K562 (cell line): ENCODE results near the gene ECSCR. TPM values are rescaled to one million over a fixed set of nuclear protein-coding genes. Genes with fewer than 3 reads are reported as not detected.

Source experiments
- ATAC-seq: fragments of 200-7000 bp; cut with Tn5 transposase; 3 replicates; pipeline ENCODE4 v1.9.1; 2020; ENCODE audit warnings: moderate library complexity
- BruUV-seq: library from RNA; stranded (reverse); fragments of 400-500 nt; replicated peaks from 2 replicates; lab custom pipeline; 2021; lab: Mats Ljungman, UMichigan
- CTCF ChIA-PET: fragments of 300-600 bp; formaldehyde crosslinking; extraction: SDS; loops from one replicate; lab custom pipeline; 2021; ENCODE audit warnings: low intra/inter-chr PET ratio; lab: Yijun Ruan, JAX
- POLR2A ChIA-PET: fragments of 300-600, 350-650 bp; sonication (Branson Sonifier 250); formaldehyde crosslinking; extraction: SDS; loops from one replicate; lab custom pipeline; 2021; ENCODE audit warnings: antibody characterized with exemption, inconsistent platforms; lab: Yijun Ruan, JAX
- DNase-seq, 4 experiments: peaks; one replicate each; pipeline versions ENCODE4 v3.0.0 to v3.0.0-alpha.2; 2011 to 2018; ENCODE audit warnings: low spot score in 3 of 4, mixed read lengths in 3 of 4; ENCODE audit errors: extremely low read depth in 1 of 4
- FAIRE-seq: peaks from 2 replicates; lab custom pipeline; 2011; peaks lifted over from hg19 to GRCh38; lab: Jason Lieb, UNC
- H2AFZ ChIP-seq: 2 replicates; pipeline ENCODE4 v1.6.0; 2011; ENCODE audit warnings: low read depth, low read length, control low read depth, inconsistent platforms
- H3K27ac ChIP-seq: fragments of 200-600 bp; 3 replicates; pipeline ENCODE4 v1.8.0; 2011; ENCODE audit warnings: low read depth, mild to moderate bottlenecking, control low read depth, inconsistent platforms, low read length, moderate library complexity, mixed read lengths; ENCODE audit errors: extremely low read depth
- H3K27me3 ChIP-seq, 2 experiments: fragments of 300-600 bp in 1 of 2; 2 replicates in 1 of 2; 3 replicates in 1 of 2; pipeline versions ENCODE4 v1.6.0 to v1.8.0; 2011; ENCODE audit warnings: inconsistent platforms in 2 of 2, low read length in 2 of 2, mild to moderate bottlenecking in 1 of 2, mixed read lengths in 1 of 2, moderate library complexity in 1 of 2; ENCODE audit not compliant: control insufficient read depth in 2 of 2, insufficient read depth in 2 of 2
- H3K36me3 ChIP-seq: fragments of 300-600 bp; 3 replicates; pipeline ENCODE4 v1.8.0; 2011; ENCODE audit warnings: mild to moderate bottlenecking, low read length, inconsistent platforms; ENCODE audit not compliant: control insufficient read depth, insufficient read depth
- H3K4me1 ChIP-seq, 2 experiments: fragments of 200-600 bp in 1 of 2; replicated peaks in 1 of 2; 2 replicates in 1 of 2; 3 replicates in 1 of 2; pipeline versions ENCODE4 v1.5.1 to v1.8.0; 2011; ENCODE audit warnings: inconsistent platforms in 2 of 2, low read length in 2 of 2, mild to moderate bottlenecking in 1 of 2, mixed read lengths in 1 of 2, moderate library complexity in 1 of 2; ENCODE audit not compliant: control insufficient read depth in 2 of 2, insufficient read depth in 2 of 2
- H3K4me2 ChIP-seq: 2 replicates; pipeline ENCODE4 v1.6.1; 2011; ENCODE audit warnings: low read length, control low read depth, inconsistent platforms, mixed read lengths; ENCODE audit not compliant: insufficient read depth
- H3K4me3 ChIP-seq: fragments of 200-600 bp; sonication (generic), shearing (Covaris generic); 2 replicates; pipeline ENCODE4 v1.5.1; 2016; ENCODE audit warnings: control low read depth, inconsistent platforms
- H3K79me2 ChIP-seq: fragments of 200-600 bp; 3 replicates; pipeline ENCODE4 v1.8.0; 2011; ENCODE audit warnings: low read length, inconsistent platforms; ENCODE audit not compliant: control insufficient read depth, insufficient read depth
- H3K9ac ChIP-seq, 2 experiments: 2 replicates each; pipeline versions ENCODE4 v1.6.0 to v1.6.1; 2011; ENCODE audit warnings: low read depth in 2 of 2, low read length in 2 of 2, control low read depth in 1 of 2, inconsistent platforms in 1 of 2, mild to moderate bottlenecking in 1 of 2, mixed read lengths in 1 of 2; ENCODE audit not compliant: insufficient read depth in 1 of 2
- H3K9me1 ChIP-seq: one replicate; pipeline ENCODE4 v1.6.0; 2011; ENCODE audit warnings: inconsistent platforms, mild to moderate bottlenecking, low read length, moderate library complexity; ENCODE audit not compliant: control insufficient read depth, insufficient read depth
- H3K9me3 ChIP-seq: replicated peaks from 2 replicates; pipeline ENCODE4 v1.5.1; 2011; ENCODE audit warnings: low read depth, low read length, inconsistent platforms; ENCODE audit not compliant: control insufficient read depth, insufficient read depth
- H4K20me1 ChIP-seq: replicated peaks from 2 replicates; pipeline ENCODE4 v1.6.1; 2011; ENCODE audit warnings: low read length, inconsistent platforms, mixed read lengths; ENCODE audit not compliant: control insufficient read depth, insufficient read depth
- CAMTA2 ChIP-seq: fragments of 250-450 bp; sonication (Bioruptor Pico); conservative IDR thresholded peaks from 2 replicates; pipeline ENCODE4 v1.5.1; 2022
- CBX3 ChIP-seq, 2 experiments: IDR thresholded peaks; 1 replicate in 1 of 2; 2 replicates in 1 of 2; pipeline ENCODE4 v1.6.1; 2012; ENCODE audit warnings: inconsistent platforms in 2 of 2, low read length in 2 of 2, borderline replicate concordance in 1 of 2, control low read depth in 1 of 2
- CXXC5 ChIP-seq: fragments of 250-450 bp; sonication (Bioruptor Pico); IDR thresholded peaks from 2 replicates; pipeline ENCODE4 v1.8.0; 2022; ENCODE audit warnings: inconsistent platforms, mild to moderate bottlenecking, moderate library complexity
- EP400 ChIP-seq: fragments of 450-650 bp; IDR thresholded peaks from 2 replicates; pipeline ENCODE4 v1.6.1; 2017; ENCODE audit warnings: antibody characterized with exemption, mild to moderate bottlenecking, moderate library complexity
- FOXJ2 ChIP-seq: fragments of 200-800 bp; sonication (Bioruptor generic); IDR thresholded peaks from 2 replicates; pipeline ENCODE4 v1.6.1; 2016; ENCODE audit warnings: missing genetic modification characterization, missing compliant biosample characterization
- KDM5B ChIP-seq: fragments of 200-600 bp; sonication (generic); IDR thresholded peaks from 2 replicates; pipeline ENCODE4 v1.6.1; 2012; ENCODE audit warnings: low read depth, mild to moderate bottlenecking, moderate library complexity, low read length, control low read depth, inconsistent platforms; ENCODE audit not compliant: insufficient replicate concordance
- LEF1 ChIP-seq: fragments of 450-650 bp; IDR thresholded peaks from 2 replicates; pipeline ENCODE4 v1.6.1; 2016; ENCODE audit warnings: mild to moderate bottlenecking
- MTA1 ChIP-seq: fragments of 450-650 bp; IDR thresholded peaks from 2 replicates; pipeline ENCODE4 v1.6.1; 2017; ENCODE audit warnings: borderline replicate concordance
- NCOA2 ChIP-seq, 2 experiments: fragments of 450-650 bp; IDR thresholded peaks; 2 replicates each; pipeline ENCODE4 v1.6.1; 2018; ENCODE audit warnings: mild to moderate bottlenecking in 2 of 2, moderate library complexity in 1 of 2; ENCODE audit not compliant: partially characterized antibody in 2 of 2
- NR4A1 ChIP-seq, 2 experiments: fragments of 250-450 bp in 1 of 2; fragments of 450-650 bp in 1 of 2; sonication (Bioruptor Pico) in 1 of 2; IDR thresholded peaks; 2 replicates each; pipeline versions ENCODE4 v1.4.0 to v1.6.1; 2016 to 2020; ENCODE audit warnings: mild to moderate bottlenecking in 2 of 2, missing compliant biosample characterization in 1 of 2, missing genetic modification characterization in 1 of 2, moderate library complexity in 1 of 2
- RB1 ChIP-seq: fragments of 450-650 bp; IDR thresholded peaks from 2 replicates; pipeline ENCODE4 v1.6.1; 2017; ENCODE audit warnings: low read depth, mild to moderate bottlenecking
- RBFOX2 ChIP-seq: fragments of 200-400 bp; formaldehyde crosslinking; IDR thresholded peaks from 2 replicates; pipeline ENCODE4 v1.6.1; 2017; ENCODE audit warnings: low read depth, mild to moderate bottlenecking, low read length, moderate library complexity
- RBM17 ChIP-seq: fragments of 200-400 bp; formaldehyde crosslinking; IDR thresholded peaks from 2 replicates; pipeline ENCODE4 v1.6.1; 2017; ENCODE audit warnings: low read depth, mild to moderate bottlenecking, low read length, borderline replicate concordance
- SP1 ChIP-seq: sonication (generic); formaldehyde crosslinking; IDR thresholded peaks from 2 replicates; pipeline ENCODE4 v1.8.1; 2022; ENCODE audit warnings: mild to moderate bottlenecking, missing genetic modification reagents
- SRSF9 ChIP-seq: fragments of 200-400 bp; formaldehyde crosslinking; IDR thresholded peaks from 2 replicates; pipeline ENCODE4 v1.6.1; 2017; ENCODE audit warnings: low read depth, low read length, borderline replicate concordance
- ZBTB11 ChIP-seq, 3 experiments: fragments of 200-800 bp in 1 of 3; fragments of 250-450 bp in 1 of 3; fragments of 450-650 bp in 1 of 3; sonication (Bioruptor Pico) in 1 of 3; sonication (Bioruptor generic) in 1 of 3; formaldehyde crosslinking in 1 of 3; IDR thresholded peaks; 2 replicates each; pipeline versions ENCODE4 v1.6.1 to v1.8.0; 2016 to 2022; ENCODE audit warnings: mild to moderate bottlenecking in 2 of 3, missing genetic modification characterization in 2 of 3, missing compliant biosample characterization in 1 of 3, moderate library complexity in 1 of 3
- ZBTB8A ChIP-seq: fragments of 450-650 bp; IDR thresholded peaks from 2 replicates; pipeline ENCODE4 v1.6.1; 2018; ENCODE audit warnings: mild to moderate bottlenecking, moderate library complexity; ENCODE audit not compliant: partially characterized antibody
- whole genome bisulfite sequencing: fragments of 100-300 bp; shearing (Covaris generic); methylation state at CpG from one replicate; pipeline ENCODE4 v1.1.6; 2016; ENCODE audit warnings: low coverage, mixed read lengths; ENCODE audit not compliant: insufficient coverage; ENCODE audit errors: missing lambda C conversion rate; 5-methylcytosine and 5-hydroxymethylcytosine counted together
- in situ Hi-C: fragments of 300-500 bp; cut with MboI; formaldehyde crosslinking; loops from 4 replicates; pipeline ENCODE4 v1.15.0; 2018; ENCODE audit warnings: inconsistent platforms, mixed read lengths
- intact Hi-C: fragments of 100-400 bp; cut with micrococcal nuclease; formaldehyde crosslinking; loops from 2 replicates; pipeline ENCODE4 v1.14.2; 2022
- polyA plus RNA-seq, 8 experiments: library from polyadenylated mRNA; depleted of rRNA in 4 of 8; stranded (reverse) in 5 of 8; unstranded in 3 of 8; fragments of >200 nt; fragmentation: Nextera tagmentation in 2 of 8; fragmentation: Illumina TruSeq in 1 of 8; extraction: Ambion mirVana in 2 of 8; extraction: Trizol in 1 of 8; gene quantifications; 2 replicates each; pipeline versions ENCODE4 v1.2.1 to v1.2.3, GENCODE V29; 2011 to 2014; ENCODE audit warnings: inconsistent platforms in 1 of 8, missing spikeins in 1 of 8
- total RNA-seq, 7 experiments: library from RNA; depleted of rRNA in 6 of 7; stranded (reverse); fragments of >200 nt in 6 of 7; fragmentation: Illumina TruSeq in 2 of 7; extraction: Trizol in 2 of 7; gene quantifications; 2 replicates each; pipeline versions ENCODE4 v1.2.1 to v1.2.3, GENCODE V29; 2011 to 2021; ENCODE audit warnings: low replicate concordance in 1 of 7

Gene ECSCR
- total and polyA plus RNA-seq, 9 of the 15 experiments (the other 6 are each of a cell fraction or from before 2014, with no cell fraction given): 0.10 to 0.25 (median 0.13) TPM; not detected in 6

GRCh38 chr5:139439013-139439903 lies 23.3 kb downstream of the ECSCR start, which contains the start of gene DNAJC18:
TSS of gene DNAJC18 (minus strand) at chr5:139439525. CDS start at chr5:139439445, 80 bp downstream.
- Histone ChIP-seq H3K9me1 (no peaks in the 10 kb centered on the region), H3K9me3 (no peaks in the 10 kb centered on the region), H4K20me1 (no peaks in the 10 kb centered on the region), H3K4me3 (peak within 1 kb of the TSS; percentile 80), H3K9ac (peak within 1 kb of the TSS; percentile 82 to 91), H3K27ac (peak within 1 kb of the TSS; percentile 91), H3K4me2 (peak within 1 kb of the TSS; percentile 94), H3K79me2 (no peaks in the 10 kb centered on the region), H3K27me3 (no peaks in the 10 kb centered on the region), H3K4me1 (peaks cover 11 to 17% of the 10 kb centered on the region in 2 experiments), H3K36me3 (no peaks in the 10 kb centered on the region), H2AFZ (peak within 1 kb of the TSS; percentile 99)
- ATAC-seq: peak; percentile 97
- intact Hi-C loops: loop anchor here (1.0 kb wide), 1 partner anchor 39 kb away; no protein-coding TSS in a partner anchor
- BruUV-seq: no TSS peak
- peak; percentile 92 for FAIRE-seq
- peak; percentile 94 to 97 (median 95) for DNase-seq
- ChIA-PET POLR2A (interaction anchor here (0.6 to 1.3 kb wide), 15 partner anchors 9 to 740 kb away, joined by 3 to 10 read pairs (median 3); no protein-coding TSS in a partner anchor), CTCF (interaction anchor here (0.5 to 0.6 kb wide), 2 partner anchors 104 to 110 kb away, joined by 3 read pairs; no protein-coding TSS in a partner anchor)
- 6% methylated on average over 28 of the region's 49 CpGs for WGBS
- in situ Hi-C loops: no loop called here
- TF ChIP-seq CAMTA2 (no peak), ZBTB11 (CRISPR knock-in tag; IDR thresholded peaks at IDR 0.05) (peak in 1 of 3 experiments; percentile 65; a peak in 1 of 6 replicates), NR4A1 (CRISPR knock-in tag; IDR thresholded peaks at IDR 0.05) (no peak), NR4A1 (tag; IDR thresholded peaks at IDR 0.05) (0 out of 2 replicates have a peak, but pooled peaks have one; percentile 43), CXXC5 (peak; percentile 74), RBM17 (no peak), MTA1 (peak; percentile 24; the same call in 1 of the 2 replicates), EP400 (peak; percentile 61), KDM5B (peak; percentile 46), LEF1 (no peak), RBFOX2 (peak; percentile 81), SRSF9 (no peak), FOXJ2 (tag) (no peak), CBX3 (IDR thresholded peaks at IDR 0.05; ENCODE audit: borderline replicate concordance in 1 of 2, low read length in 2 of 2) (no peak), NCOA2 (IDR thresholded peaks at IDR 0.05; ENCODE audit: partially characterized antibody in 2 of 2) (no peak), ZBTB8A (no peak), SP1 (CRISPR knock-in tag) (peak; percentile 75; the same call in 1 of the 2 replicates), RB1 (peak; percentile 14; the same call in 1 of the 2 replicates)
